ENCODE results near the gene PRKN.
"Not testable (repeated sequence)": the region's sequence is repeated elsewhere in the genome, so short reads cannot be mapped to it uniquely, and the experiment has no call there.

The PRKN gene

GRCh38 chr6:161870236-161870901, 857.2 kb downstream of the PRKN start:
- Histone ChIP-seq H3K36me3 (ENCODE audit: control insufficient read depth, insufficient read depth, low read length) (no peaks in the 10 kb centered on the region), H3K4me3 (ENCODE audit: insufficient read depth, low read depth, low read length) (no peak overlapping the region), H3K9me3 (ENCODE audit: control insufficient read depth, low read length) (no peaks in the 10 kb centered on the region), H3K4me1 (ENCODE audit: control insufficient read depth, insufficient read depth, low read length) (no peaks in the 10 kb centered on the region), H3K27ac (ENCODE audit: insufficient read depth, low read depth, low read length, poor library complexity, severe bottlenecking) (no peak overlapping the region), H3K27me3 (ENCODE audit: control insufficient read depth, insufficient read depth, low read length, poor library complexity, severe bottlenecking) (no peaks in the 10 kb centered on the region)
- WGBS, 2 experiments: 88 to 96% methylated on average over 3 to 4 of the region's 4 CpGs

- H3K9me3 ChIP-seq (ENCODE audit: control insufficient read depth, low read length): no peaks in the 10 kb centered on the region
- no peak overlapping the region for H3K4me3 ChIP-seq (ENCODE audit: insufficient read depth, low read depth, low read length)
- H3K27ac ChIP-seq (ENCODE audit: insufficient read depth, low read depth, low read length, poor library complexity, severe bottlenecking): no peak overlapping the region
- H3K36me3 ChIP-seq (ENCODE audit: control insufficient read depth, insufficient read depth, low read length): no peaks in the 10 kb centered on the region
- WGBS, 2 experiments: 75 to 84% methylated on average over 4 of the region's 4 CpGs
- no peaks in the 10 kb centered on the region for H3K27me3 ChIP-seq (ENCODE audit: control insufficient read depth, insufficient read depth, low read length, poor library complexity, severe bottlenecking)
- H3K4me1 ChIP-seq (ENCODE audit: control insufficient read depth, insufficient read depth, low read length): no peaks in the 10 kb centered on the region
Measured at GRCh38 chr6:161869491-161869890, 858.1 kb downstream of the PRKN start.

- Histone ChIP-seq H3K4me3 (ENCODE audit: insufficient read depth, low read depth, low read length) (no peak overlapping the region), H3K27ac (ENCODE audit: insufficient read depth, low read depth, low read length, poor library complexity, severe bottlenecking) (no peak overlapping the region), H3K27me3 (ENCODE audit: control insufficient read depth, insufficient read depth, low read length, poor library complexity, severe bottlenecking) (no peaks in the 10 kb centered on the region), H3K4me1 (ENCODE audit: control insufficient read depth, insufficient read depth, low read length) (no peaks in the 10 kb centered on the region), H3K9me3 (ENCODE audit: control insufficient read depth, low read length) (no peaks in the 10 kb centered on the region), H3K36me3 (ENCODE audit: control insufficient read depth, insufficient read depth, low read length) (no peaks in the 10 kb centered on the region)
- 95 to 96% methylated on average over 3 of the region's 3 CpGs for WGBS, 2 experiments
Measured at GRCh38 chr6:161866570-161866969, 861.0 kb downstream of the PRKN start.

- H3K4me3 ChIP-seq (ENCODE audit: insufficient read depth, low read depth, low read length); H3K27ac ChIP-seq (ENCODE audit: insufficient read depth, low read depth, low read length, poor library complexity, severe bottlenecking); H3K27me3 ChIP-seq (ENCODE audit: control insufficient read depth, insufficient read depth, low read length, poor library complexity, severe bottlenecking); H3K4me1 ChIP-seq (ENCODE audit: control insufficient read depth, insufficient read depth, low read length); H3K36me3 ChIP-seq (ENCODE audit: control insufficient read depth, insufficient read depth, low read length); H3K9me3 ChIP-seq (ENCODE audit: control insufficient read depth, low read length): not testable (repeated sequence)
- WGBS, 2 experiments: 82 to 83% methylated on average over 2 of the region's 2 CpGs
Measured at GRCh38 chr6:161861061-161861460, 866.5 kb downstream of the PRKN start.

GRCh38 chr6:161853657-161854056, 873.9 kb downstream of the PRKN start:
- no peaks in the 10 kb centered on the region for H3K36me3 ChIP-seq (ENCODE audit: control insufficient read depth, insufficient read depth, low read length)

GRCh38 chr6:161851486-161851885, 876.1 kb downstream of the PRKN start:
- H3K9me3 ChIP-seq (ENCODE audit: control insufficient read depth, low read length); H3K27me3 ChIP-seq (ENCODE audit: control insufficient read depth, insufficient read depth, low read length, poor library complexity, severe bottlenecking); H3K4me3 ChIP-seq (ENCODE audit: insufficient read depth, low read depth, low read length); H3K4me1 ChIP-seq (ENCODE audit: control insufficient read depth, insufficient read depth, low read length); H3K27ac ChIP-seq (ENCODE audit: insufficient read depth, low read depth, low read length, poor library complexity, severe bottlenecking); H3K36me3 ChIP-seq (ENCODE audit: control insufficient read depth, insufficient read depth, low read length): not testable (repeated sequence)
- WGBS, 2 experiments: 91 to 96% methylated on average over 12 of the region's 12 CpGs

More at GRCh38 chr6:161853657-161854056, 873.9 kb downstream of the PRKN start:
- no peak overlapping the region for H3K27ac ChIP-seq (ENCODE audit: insufficient read depth, low read depth, low read length, poor library complexity, severe bottlenecking)
- no peaks in the 10 kb centered on the region for H3K27me3 ChIP-seq (ENCODE audit: control insufficient read depth, insufficient read depth, low read length, poor library complexity, severe bottlenecking)
- H3K9me3 ChIP-seq (ENCODE audit: control insufficient read depth, low read length): no peaks in the 10 kb centered on the region
- WGBS, 2 experiments: 84 to 93% methylated on average over 7 of the region's 7 CpGs
- no peak overlapping the region for H3K4me3 ChIP-seq (ENCODE audit: insufficient read depth, low read depth, low read length)
- no peaks in the 10 kb centered on the region for H3K4me1 ChIP-seq (ENCODE audit: control insufficient read depth, insufficient read depth, low read length)

GRCh38 chr6:161850562-161850961, 877.0 kb downstream of the PRKN start:
- Histone ChIP-seq H3K4me3 (ENCODE audit: insufficient read depth, low read depth, low read length) (no peak overlapping the region), H3K4me1 (ENCODE audit: control insufficient read depth, insufficient read depth, low read length) (no peaks in the 10 kb centered on the region), H3K27me3 (ENCODE audit: control insufficient read depth, insufficient read depth, low read length, poor library complexity, severe bottlenecking) (no peaks in the 10 kb centered on the region), H3K36me3 (ENCODE audit: control insufficient read depth, insufficient read depth, low read length) (no peaks in the 10 kb centered on the region), H3K27ac (ENCODE audit: insufficient read depth, low read depth, low read length, poor library complexity, severe bottlenecking) (no peak overlapping the region), H3K9me3 (ENCODE audit: control insufficient read depth, low read length) (no peaks in the 10 kb centered on the region)
- WGBS, 2 experiments: 56 to 80% methylated on average over 1 of the region's 2 CpGs

GRCh38 chr6:161847628-161848027, 879.9 kb downstream of the PRKN start:
- 88 to 95% methylated on average over 3 of the region's 3 CpGs for WGBS, 2 experiments
- H3K9me3 ChIP-seq (ENCODE audit: control insufficient read depth, low read length): no peaks in the 10 kb centered on the region
- no peak overlapping the region for H3K27ac ChIP-seq (ENCODE audit: insufficient read depth, low read depth, low read length, poor library complexity, severe bottlenecking)
- no peaks in the 10 kb centered on the region for H3K36me3 ChIP-seq (ENCODE audit: control insufficient read depth, insufficient read depth, low read length)
- H3K4me3 ChIP-seq (ENCODE audit: insufficient read depth, low read depth, low read length): no peak overlapping the region
- no peaks in the 10 kb centered on the region for H3K4me1 ChIP-seq (ENCODE audit: control insufficient read depth, insufficient read depth, low read length)
- H3K27me3 ChIP-seq (ENCODE audit: control insufficient read depth, insufficient read depth, low read length, poor library complexity, severe bottlenecking): no peaks in the 10 kb centered on the region

- Histone ChIP-seq H3K36me3 (ENCODE audit: control insufficient read depth, insufficient read depth, low read length) (no peaks in the 10 kb centered on the region), H3K4me1 (ENCODE audit: control insufficient read depth, insufficient read depth, low read length) (no peaks in the 10 kb centered on the region), H3K27ac (ENCODE audit: insufficient read depth, low read depth, low read length, poor library complexity, severe bottlenecking) (no peak overlapping the region), H3K27me3 (ENCODE audit: control insufficient read depth, insufficient read depth, low read length, poor library complexity, severe bottlenecking) (no peaks in the 10 kb centered on the region), H3K9me3 (ENCODE audit: control insufficient read depth, low read length) (no peaks in the 10 kb centered on the region), H3K4me3 (ENCODE audit: insufficient read depth, low read depth, low read length) (no peak overlapping the region)
- 91 to 100% methylated on average over 2 to 4 of the region's 4 CpGs for WGBS, 2 experiments
Measured at GRCh38 chr6:161844804-161845203, 882.8 kb downstream of the PRKN start.

GRCh38 chr6:161843066-161843465, 884.5 kb downstream of the PRKN start:
- Histone ChIP-seq H3K4me1 (ENCODE audit: control insufficient read depth, insufficient read depth, low read length) (peaks cover 3% of the 10 kb centered on the region), H3K36me3 (ENCODE audit: control insufficient read depth, insufficient read depth, low read length) (no peaks in the 10 kb centered on the region), H3K4me3 (ENCODE audit: insufficient read depth, low read depth, low read length) (no peak overlapping the region), H3K9me3 (ENCODE audit: control insufficient read depth, low read length) (no peaks in the 10 kb centered on the region), H3K27ac (ENCODE audit: insufficient read depth, low read depth, low read length, poor library complexity, severe bottlenecking) (no peak overlapping the region), H3K27me3 (ENCODE audit: control insufficient read depth, insufficient read depth, low read length, poor library complexity, severe bottlenecking) (no peaks in the 10 kb centered on the region)
- WGBS, 2 experiments: 91 to 97% methylated on average over 3 of the region's 3 CpGs

GRCh38 chr6:161840380-161840779, 887.2 kb downstream of the PRKN start:
- Histone ChIP-seq H3K27me3 (ENCODE audit: control insufficient read depth, insufficient read depth, low read length, poor library complexity, severe bottlenecking) (no peaks in the 10 kb centered on the region), H3K9me3 (ENCODE audit: control insufficient read depth, low read length) (no peaks in the 10 kb centered on the region), H3K36me3 (ENCODE audit: control insufficient read depth, insufficient read depth, low read length) (no peaks in the 10 kb centered on the region), H3K4me3 (ENCODE audit: insufficient read depth, low read depth, low read length) (no peak overlapping the region), H3K4me1 (ENCODE audit: control insufficient read depth, insufficient read depth, low read length) (peaks cover 3% of the 10 kb centered on the region), H3K27ac (ENCODE audit: insufficient read depth, low read depth, low read length, poor library complexity, severe bottlenecking) (no peak overlapping the region)
- WGBS, 2 experiments: 91 to 98% methylated on average over 3 of the region's 3 CpGs
